GM12878 (cell line): ENCODE data around the gene CALCA. TPM values are rescaled to one million over a fixed set of nuclear protein-coding genes. Genes with fewer than 3 reads are reported as not detected.

Experiments
- ATAC-seq: fragments of 200-7000 bp; cut with Tn5 transposase; 3 replicates; pipeline ENCODE4 v1.9.1; 2020; ENCODE audit warnings: mild to moderate bottlenecking, moderate library complexity
- Bru-seq: library from RNA; stranded (reverse); fragments of 400-500 nt; gene quantifications from one replicate; lab custom pipeline; 2021; lab: Mats Ljungman, UMichigan
- BruChase-seq, 2 experiments: library from RNA; stranded (reverse); fragments of 400-500 nt; gene quantifications; one replicate each; lab custom pipeline; 2021; lab: Mats Ljungman, UMichigan
- BruUV-seq: library from RNA; stranded (reverse); fragments of 400-500 nt; replicated peaks from 2 replicates; lab custom pipeline; 2021; lab: Mats Ljungman, UMichigan
- CTCF ChIA-PET: fragments of 300-600 bp; sonication (Branson Sonifier 250); formaldehyde crosslinking; extraction: SDS; loops from one replicate; lab custom pipeline; 2021; ENCODE audit warnings: inconsistent platforms; lab: Yijun Ruan, JAX
- POLR2A ChIA-PET: fragments of 350-600 bp; formaldehyde crosslinking; extraction: SDS; loops from one replicate; lab custom pipeline; 2021; ENCODE audit warnings: inconsistent platforms; lab: Charles Lee
- RAD21 ChIA-PET: fragments of 300-600 bp; sonication (Branson Sonifier 250); formaldehyde crosslinking; loops from one replicate; lab custom pipeline; 2023; ENCODE audit warnings: antibody characterized with exemption; ENCODE audit not compliant: unreplicated experiment; lab: Charles Lee
- SMC1A ChIA-PET: fragments of 300-600 bp; sonication (Branson Sonifier 250); formaldehyde crosslinking; loops from one replicate; lab custom pipeline; 2023; ENCODE audit not compliant: unreplicated experiment, uncharacterized antibody; lab: Charles Lee
- DNase-seq: peaks from one replicate; pipeline ENCODE4 v3.0.0-alpha.2; 2011; ENCODE audit warnings: low read depth, low spot score
- FAIRE-seq: peaks from 3 replicates; lab custom pipeline; 2011; peaks lifted over from hg19 to GRCh38; lab: Jason Lieb, UNC
- H2AFZ ChIP-seq: 2 replicates; pipeline ENCODE4 v1.6.0; 2011; ENCODE audit warnings: low read depth, low read length, control low read depth; ENCODE audit not compliant: control insufficient read depth
- H3K27ac ChIP-seq: 2 replicates; pipeline ENCODE4 v1.5.1; 2011; ENCODE audit warnings: control low read depth; ENCODE audit not compliant: control insufficient read depth, insufficient read depth
- H3K27me3 ChIP-seq, 2 experiments: replicated peaks in 1 of 2; 2 replicates each; pipeline versions ENCODE4 v1.6.0 to v1.6.1; 2011; ENCODE audit warnings: low read length in 1 of 2; ENCODE audit not compliant: control insufficient read depth in 2 of 2, insufficient read depth in 2 of 2
- H3K36me3 ChIP-seq, 2 experiments: 2 replicates each; pipeline ENCODE4 v1.5.1; 2011; ENCODE audit warnings: low read length in 1 of 2; ENCODE audit not compliant: control insufficient read depth in 2 of 2, insufficient read depth in 2 of 2
- H3K4me1 ChIP-seq: 2 replicates; pipeline ENCODE4 v1.6.1; 2011; ENCODE audit warnings: mild to moderate bottlenecking, low read length, moderate library complexity, mixed read lengths; ENCODE audit not compliant: control insufficient read depth, insufficient read depth
- H3K4me2 ChIP-seq: 2 replicates; pipeline ENCODE4 v1.6.0; 2011; ENCODE audit warnings: control low read depth; ENCODE audit not compliant: control insufficient read depth, insufficient read depth
- H3K4me3 ChIP-seq: fragments of 200-600 bp; sonication (generic); 2 replicates; pipeline ENCODE4 v1.5.1; 2016
- H3K79me2 ChIP-seq: 2 replicates; pipeline ENCODE4 v1.6.0; 2011; ENCODE audit warnings: low read length; ENCODE audit not compliant: control insufficient read depth, insufficient read depth
- H3K9ac ChIP-seq: 2 replicates; pipeline ENCODE4 v1.8.0; 2011; ENCODE audit warnings: low read length, control low read depth, mixed read lengths; ENCODE audit not compliant: control insufficient read depth, insufficient read depth
- H3K9me3 ChIP-seq: replicated peaks from 3 replicates; pipeline ENCODE4 v1.5.1; 2011; ENCODE audit warnings: mild to moderate bottlenecking, low read length; ENCODE audit not compliant: control insufficient read depth, insufficient read depth
- H4K20me1 ChIP-seq: 2 replicates; pipeline ENCODE4 v1.6.0; 2011; ENCODE audit not compliant: control insufficient read depth, insufficient read depth
- DPF2 ChIP-seq: fragments of 450-650 bp; IDR thresholded peaks from 2 replicates; pipeline ENCODE4 v1.6.1; 2017; ENCODE audit warnings: mild to moderate bottlenecking
- EP300 ChIP-seq, 2 experiments: fragments of 150-350 bp in 1 of 2; IDR thresholded peaks; 2 replicates each; pipeline ENCODE4 v1.6.1; 2011 to 2012; ENCODE audit warnings: low read depth in 2 of 2, low read length in 2 of 2, borderline replicate concordance in 1 of 2, improper control_type of control experiment in 1 of 2, inconsistent platforms in 1 of 2; ENCODE audit not compliant: control insufficient read depth in 1 of 2
- FOS ChIP-seq: IDR thresholded peaks from 3 replicates; pipeline ENCODE4 v1.6.1; 2011; ENCODE audit warnings: borderline replicate concordance; ENCODE audit not compliant: insufficient read length; ENCODE audit errors: extremely low read depth
- KAT2A ChIP-seq: conservative IDR thresholded peaks from 2 replicates; pipeline ENCODE4 v1.6.1; 2011; ENCODE audit warnings: low read depth, low read length; ENCODE audit not compliant: control insufficient read depth
- LARP7 ChIP-seq: fragments of 450-650 bp; IDR thresholded peaks from 2 replicates; pipeline ENCODE4 v1.6.1; 2017; ENCODE audit warnings: mild to moderate bottlenecking
- MTA3 ChIP-seq: IDR thresholded peaks from 2 replicates; pipeline ENCODE4 v1.6.1; 2012; ENCODE audit warnings: low read length, inconsistent platforms, borderline replicate concordance
- MYB ChIP-seq: fragments of 150-350 bp; IDR thresholded peaks from 2 replicates; pipeline ENCODE4 v1.6.1; 2014; ENCODE audit warnings: mild to moderate bottlenecking, low read depth, low read length, borderline replicate concordance
- PAX5 ChIP-seq: IDR thresholded peaks from 2 replicates; pipeline ENCODE4 v1.6.1; 2011; ENCODE audit warnings: low read depth, low read length, borderline replicate concordance
- POLR2AphosphoS5 ChIP-seq: IDR thresholded peaks from 2 replicates; pipeline ENCODE4 v1.6.1; 2011; ENCODE audit warnings: mild to moderate bottlenecking, low read length, inconsistent platforms
- POU2F2 ChIP-seq: IDR thresholded peaks from 3 replicates; pipeline ENCODE4 v1.6.1; 2011; ENCODE audit warnings: low read depth, mild to moderate bottlenecking, low read length, borderline replicate concordance
- PRDM15 ChIP-seq: fragments of 450-650 bp; formaldehyde crosslinking; IDR thresholded peaks from 2 replicates; pipeline ENCODE4 v1.4.0; 2020; ENCODE audit warnings: mild to moderate bottlenecking, moderate library complexity
- SIX5 ChIP-seq: IDR thresholded peaks from 2 replicates; pipeline ENCODE4 v1.6.1; 2011; ENCODE audit warnings: mild to moderate bottlenecking, low read depth, low read length, moderate library complexity; ENCODE audit not compliant: severe bottlenecking
- SMAD1 ChIP-seq: fragments of 450-650 bp; IDR thresholded peaks from 2 replicates; pipeline ENCODE4 v1.6.1; 2018; ENCODE audit warnings: mild to moderate bottlenecking, low read depth; ENCODE audit not compliant: partially characterized antibody
- TARDBP ChIP-seq: IDR thresholded peaks from 2 replicates; pipeline ENCODE4 v1.6.1; 2016; ENCODE audit warnings: borderline replicate concordance
- USF1 ChIP-seq: IDR thresholded peaks from 2 replicates; pipeline ENCODE4 v1.6.1; 2011; ENCODE audit warnings: borderline replicate concordance, low read depth, mild to moderate bottlenecking, moderate library complexity, mixed read lengths, low read length; ENCODE audit not compliant: insufficient read depth; ENCODE audit errors: extremely low read length
- whole genome bisulfite sequencing: methylation state at CpG from one replicate; pipeline ENCODE4 v1.1.6; 2016; ENCODE audit warnings: low lambda C conversion rate; ENCODE audit not compliant: insufficient replicate concordance, insufficient coverage; ENCODE audit errors: missing lambda C conversion rate; 5-methylcytosine and 5-hydroxymethylcytosine counted together
- in situ Hi-C: fragments of 300-500 bp; cut with MboI; formaldehyde crosslinking; loops from 9 replicates; pipeline ENCODE4 v1.14.3; 2018; ENCODE audit warnings: mixed read lengths
- intact Hi-C: fragments of 100-400 bp; cut with micrococcal nuclease; formaldehyde crosslinking; loops from one replicate; pipeline ENCODE4 v1.14.2; 2022; ENCODE audit not compliant: unreplicated experiment
- long read RNA-seq, 2 experiments: library from polyadenylated mRNA; unstranded; transcript quantifications; one replicate each; pipeline ENCODE4 v2.0.0, GENCODE V29; 2019 to 2020
- polyA minus RNA-seq, 3 experiments: library from RNA; depleted of rRNA, polyadenylated mRNA; stranded (reverse); fragments of >200 nt; gene quantifications; 2 replicates each; pipeline ENCODE4 v1.2.3, GENCODE V29; 2011
- polyA plus RNA-seq, 11 experiments: library from polyadenylated mRNA; depleted of rRNA in 4 of 11; unstranded in 6 of 11; stranded (reverse) in 5 of 11; fragments of >200 nt; fragmentation: Nextera tagmentation in 4 of 11; fragmentation: Illumina TruSeq in 1 of 11; extraction: Ambion mirVana in 4 of 11; extraction: Trizol in 1 of 11; gene quantifications; 1 replicate in 1 of 11; 2 replicates in 10 of 11; pipeline versions ENCODE4 v1.2.1 to v1.2.3, GENCODE V29; 2011 to 2016; ENCODE audit warnings: inconsistent platforms in 2 of 11, missing spikeins in 2 of 11, low read depth in 1 of 11
- total RNA-seq, 4 experiments: library from RNA; depleted of rRNA in 3 of 4; stranded (reverse); fragments of >200 nt in 3 of 4; fragmentation: Illumina TruSeq in 1 of 4; extraction: Trizol in 1 of 4; gene quantifications; 2 replicates each; pipeline versions ENCODE4 v1.2.1 to v1.2.3, GENCODE V29; 2013 to 2021

Gene CALCA, protein sequence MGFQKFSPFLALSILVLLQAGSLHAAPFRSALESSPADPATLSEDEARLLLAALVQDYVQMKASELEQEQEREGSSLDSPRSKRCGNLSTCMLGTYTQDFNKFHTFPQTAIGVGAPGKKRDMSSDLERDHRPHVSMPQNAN
- not detected in 2 replicates for total RNA-seq (2013; cell fraction: nucleolus; rRNA removed)
- total RNA-seq (2014; rRNA removed) (not detected in 2 replicates), total RNA-seq (2014; rRNA removed; fragmentation: Illumina TruSeq; extraction: Trizol) (not detected in 2 replicates), total RNA-seq (2021) (not detected in 2 replicates), polyA plus RNA-seq (2011; rRNA removed) (not detected in 2 replicates), polyA plus RNA-seq (2014; fragmentation: Illumina TruSeq; extraction: Trizol) (not detected in 2 replicates), polyA plus RNA-seq (2014; fragmentation: Nextera tagmentation; extraction: Ambion mirVana) (not detected), polyA plus RNA-seq (2014; rRNA removed) (not detected in 2 replicates), polyA plus RNA-seq (2016; fragmentation: Nextera tagmentation; extraction: Ambion mirVana) (not detected), polyA minus RNA-seq (2011; rRNA and poly(A)+ RNA removed) (not detected in 2 replicates), Bru-seq, nascent RNA (not detected), BruChase-seq, experiment 1, labeled RNA remaining after a 6-hour chase (not detected), BruChase-seq, experiment 2, labeled RNA remaining after a 2-hour chase (not detected)
- not detected for polyA plus RNA-seq (2011; ENCODE audit: low read depth)
- not detected in 2 replicates for polyA plus RNA-seq (2011; cell fraction: cytosol; rRNA removed)
- not detected in 2 replicates for polyA plus RNA-seq (2011; cell fraction: nucleus; rRNA removed)
- not detected in 2 replicates for polyA plus RNA-seq (2012)
- polyA minus RNA-seq (2011; cell fraction: cytosol; rRNA and poly(A)+ RNA removed) = not detected in 2 replicates
- not detected in 2 replicates for polyA minus RNA-seq (2011; cell fraction: nucleus; rRNA and poly(A)+ RNA removed)
- long read RNA-seq, experiment 1 = 0 reads
- long read RNA-seq, experiment 2 = 0 reads

GRCh38 chr11:14971865-14972580 lies at the start of gene CALCA:
TSS of gene CALCA (minus strand) at chr11:14972351. CDS start at chr11:14971192, 1,159 bp downstream.
- Histone ChIP-seq H3K9me3 (no peaks in the 10 kb centered on the region), H3K4me2 (no peak within 1 kb of the TSS), H3K79me2 (no peaks in the 10 kb centered on the region), H3K4me1 (no peaks in the 10 kb centered on the region; the same call in 1 of the 2 replicates), H3K27ac (no peak within 1 kb of the TSS), H3K9ac (no peak within 1 kb of the TSS), H3K36me3 (no peaks in the 10 kb centered on the region), H3K27me3 (peaks cover 6 to 16% of the 10 kb centered on the region in 2 experiments; a peak in 3 of 4 replicates), H2AFZ (no peak within 1 kb of the TSS), H4K20me1 (no peaks in the 10 kb centered on the region), H3K4me3 (no peak within 1 kb of the TSS)
- ATAC-seq = no peak
- SMC1A ChIA-PET = no interaction called here
- POLR2A ChIA-PET = interaction anchor here (0.6 kb wide), 1 partner anchor 393 kb away, joined by 5 read pairs; no protein-coding TSS in a partner anchor
- WGBS = 64% methylated on average over 40 of the region's 40 CpGs
- intact Hi-C loops = loop anchor here (2.0 kb wide), 1 partner anchor 103 kb away; no protein-coding TSS in a partner anchor
- RAD21 ChIA-PET = no interaction called here
- no peak for DNase-seq
- FAIRE-seq = no peak
- CTCF ChIA-PET = no interaction called here
- in situ Hi-C loops = no loop called here
- BruUV-seq = no TSS peak
- TF ChIP-seq KAT2A (no peak), PRDM15 (no peak), MYB (no peak), PAX5 (no peak), SIX5 (no peak), POLR2AphosphoS5 (no peak), DPF2 (no peak), LARP7 (no peak), SMAD1 (no peak), TARDBP (no peak), FOS (no peak), EP300 (IDR thresholded peaks at IDR 0.05; ENCODE audit: borderline replicate concordance in 1 of 2, control insufficient read depth in 1 of 2, low read depth in 2 of 2, low read length in 2 of 2) (no peak), MTA3 (no peak), USF1 (no peak), POU2F2 (no peak)
